Central memory CD4-positive, alpha-beta T cell (primary cell): ENCODE data around the gene FRMPD2.
"Not testable (repeated sequence)": the region's sequence is repeated elsewhere in the genome, so short reads cannot be mapped to it uniquely, and the experiment has no call there.

ENCODE experiments used
- DNase-seq: peaks from one replicate; pipeline ENCODE4 v3.0.0; 2022

Gene FRMPD2

GRCh38 chr10:48231178-48231577 lies 43.3 kb downstream of the FRMPD2 start:
- DNase-seq: no peak

DNA sequence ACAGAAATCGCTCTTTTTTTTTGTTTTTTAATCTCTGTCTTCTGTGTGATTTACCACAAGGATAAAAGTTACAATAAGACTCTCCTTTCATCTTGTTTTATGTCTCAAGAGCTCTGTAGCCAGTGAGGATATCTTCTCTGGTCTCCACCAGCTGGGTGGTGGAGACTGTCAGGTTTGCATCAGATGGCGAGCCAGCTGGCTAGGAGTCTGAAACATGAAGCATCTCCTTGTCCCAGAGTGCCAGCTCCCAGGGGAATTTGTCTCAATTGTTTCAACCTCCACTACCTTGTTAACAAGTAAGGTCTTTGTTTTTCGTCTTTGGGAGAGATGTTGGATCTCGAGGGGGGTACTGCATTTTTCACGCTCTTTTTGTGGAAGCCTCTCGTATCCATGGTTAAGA lies 47.3 kb downstream of the FRMPD2 start:
- DNase-seq: no peak

DNA sequence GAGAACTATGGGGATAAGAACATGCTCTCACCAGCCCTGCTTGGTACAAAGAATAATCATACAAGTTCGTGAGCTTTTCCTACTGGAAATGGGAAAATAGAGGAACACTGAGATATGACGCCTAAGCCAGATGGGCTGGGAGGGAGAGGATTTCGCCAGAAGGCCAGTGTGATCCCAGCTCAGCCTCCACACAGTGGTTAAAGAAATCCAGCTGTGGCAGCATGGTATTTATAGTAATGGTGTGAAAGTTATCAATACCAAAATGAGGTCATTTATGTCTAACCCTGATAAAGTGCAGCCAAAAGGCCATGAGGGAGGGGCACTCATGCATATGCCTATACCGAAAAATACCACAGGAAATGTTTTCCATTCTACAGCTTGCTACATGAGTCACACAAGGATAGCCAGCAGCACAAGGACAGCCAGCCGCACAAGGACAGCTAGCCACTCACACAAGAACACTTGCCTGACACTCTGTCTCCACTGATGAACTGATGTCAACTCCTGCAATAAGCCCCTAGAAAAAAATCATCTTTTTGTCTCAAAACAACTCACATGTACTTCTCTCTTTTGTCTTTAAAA lies 49.4 kb downstream of the FRMPD2 start:
- DNase-seq: no peak

DNA sequence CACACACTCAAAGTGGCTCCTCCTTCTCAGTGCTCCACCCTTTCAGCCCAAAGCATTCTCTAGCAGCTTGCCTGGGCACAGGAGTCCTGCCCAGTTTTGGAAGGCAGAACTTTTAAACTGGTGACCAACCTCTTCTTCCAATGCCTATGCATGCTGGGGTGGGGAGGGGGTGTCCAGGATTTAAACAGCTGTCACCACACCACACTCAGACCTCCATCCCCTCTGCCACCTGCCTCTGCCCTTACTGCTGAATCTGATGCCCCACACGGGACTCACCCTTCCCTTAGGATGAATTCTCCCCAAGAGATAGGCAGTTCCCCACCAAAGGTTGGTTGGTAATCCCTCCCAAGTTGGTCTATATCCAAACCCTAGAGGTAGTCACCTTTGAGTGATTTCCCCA lies 50.2 kb downstream of the FRMPD2 start:
- DNase-seq: no peak

DNA sequence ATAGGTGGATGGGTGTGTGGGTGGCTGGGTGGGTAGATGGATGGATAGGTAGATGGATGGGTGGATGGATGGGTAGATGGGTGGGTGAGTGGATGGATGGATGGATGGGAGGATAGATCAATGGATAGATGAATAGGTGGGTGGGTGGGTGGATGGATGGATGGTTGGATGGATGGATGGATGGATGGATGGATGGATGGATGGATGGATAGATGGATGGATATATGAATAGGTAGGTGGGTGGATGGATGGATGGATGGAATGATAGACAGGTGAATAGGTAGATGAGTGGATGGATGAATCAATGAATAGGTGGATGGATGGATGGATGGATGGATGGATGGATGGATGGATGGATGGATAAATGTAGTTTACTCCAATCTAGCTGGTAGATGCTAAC lies 52.7 kb downstream of the FRMPD2 start:
- DNase-seq: no peak

GRCh38 chr10:48221031-48221430 lies 53.5 kb downstream of the FRMPD2 start:
- DNase-seq: not testable (repeated sequence)

DNA sequence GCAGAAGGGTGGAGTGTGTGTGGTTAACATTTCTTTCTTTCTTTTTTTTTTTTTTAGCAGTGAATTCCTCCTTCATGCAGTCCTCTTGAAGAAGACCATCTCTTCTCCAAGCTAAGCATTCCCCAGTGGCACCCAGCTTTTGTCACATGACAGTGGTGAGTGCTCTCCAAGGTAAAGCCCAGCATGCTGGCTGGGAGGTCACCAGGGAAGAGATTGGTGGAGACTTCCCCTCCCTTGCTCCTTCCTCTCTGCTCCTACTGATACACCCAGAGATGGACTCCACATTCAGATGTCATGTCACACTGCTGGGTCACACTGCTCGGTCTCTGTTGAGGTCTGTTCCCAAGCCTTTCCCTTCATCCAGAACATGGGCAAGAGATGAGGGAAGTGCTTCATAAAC lies 55.3 kb downstream of the FRMPD2 start:
- no peak for DNase-seq

DNA sequence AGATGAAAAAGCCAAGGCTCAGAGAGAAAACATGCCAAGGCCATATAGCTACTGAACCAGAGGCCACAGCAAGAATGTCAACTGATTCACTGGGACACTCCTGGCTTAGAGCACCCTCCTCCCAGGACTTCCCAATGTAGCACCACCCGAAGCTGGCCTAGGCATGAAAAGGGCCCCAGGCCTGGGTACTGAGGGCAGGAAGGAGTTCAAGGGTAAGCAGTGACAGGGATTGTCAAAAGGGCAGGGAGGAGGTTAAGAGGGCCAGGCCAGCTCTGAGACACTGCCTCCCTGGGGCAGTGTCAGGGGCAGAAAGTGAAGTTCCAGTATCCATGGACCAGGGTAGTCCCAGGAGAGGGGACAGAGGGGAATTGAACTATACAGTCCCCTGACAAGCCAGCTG lies 57.8 kb downstream of the FRMPD2 start:
- no peak for DNase-seq

DNA sequence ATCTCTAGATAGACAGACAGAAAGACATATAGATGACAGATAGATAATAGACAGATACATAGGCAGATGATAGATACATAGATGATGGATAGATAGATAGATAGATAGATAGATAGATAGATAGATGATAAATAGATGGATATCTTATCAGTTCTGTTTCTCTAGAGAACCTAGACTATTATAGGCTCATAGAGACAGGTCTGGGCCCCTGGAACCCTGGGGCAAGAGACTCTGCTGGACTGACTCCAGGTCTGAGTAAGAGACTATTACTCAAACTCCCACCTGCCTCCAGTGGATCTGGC lies 58.3 kb downstream of the FRMPD2 start:
- DNase-seq: no peak

GRCh38 chr10:48215486-48216203 lies 58.9 kb downstream of the FRMPD2 start:
- DNase-seq: no peak

DNA sequence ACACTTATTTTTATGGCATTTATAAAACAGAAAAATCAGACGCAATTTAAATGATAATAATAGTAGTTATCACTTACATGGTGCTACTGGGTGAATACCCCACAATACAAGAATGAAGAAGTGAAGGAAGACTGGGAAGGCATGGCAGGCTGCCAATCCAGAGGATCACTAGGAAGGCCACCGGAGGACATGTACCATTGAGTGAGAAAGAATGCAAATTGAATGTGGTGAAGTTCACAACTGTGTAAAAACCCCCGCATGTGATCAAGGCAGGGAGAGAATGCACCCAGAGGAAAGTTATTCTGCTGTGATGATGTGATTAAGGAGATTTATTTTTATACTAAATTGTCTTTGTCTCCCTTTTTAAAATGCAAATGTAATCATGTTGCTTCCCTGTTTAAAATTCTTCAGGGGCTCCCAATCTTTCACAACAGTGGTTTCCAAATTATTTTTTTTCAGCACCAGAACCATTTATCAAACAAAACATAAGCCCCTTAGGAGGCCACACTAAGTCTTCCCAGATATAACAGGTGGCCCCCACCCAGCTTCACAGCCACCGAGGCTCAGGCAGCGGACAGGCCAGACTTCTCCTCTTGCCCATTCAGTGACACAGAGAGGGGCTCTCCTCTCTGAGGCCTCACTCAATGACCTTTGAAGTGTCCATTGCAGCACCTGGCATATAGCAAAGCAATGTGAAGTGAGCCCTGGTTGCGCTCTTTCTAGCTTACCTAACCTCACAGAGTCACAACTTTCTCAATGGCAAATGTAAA lies 59.6 kb downstream of the FRMPD2 start:
- DNase-seq: no peak

DNA sequence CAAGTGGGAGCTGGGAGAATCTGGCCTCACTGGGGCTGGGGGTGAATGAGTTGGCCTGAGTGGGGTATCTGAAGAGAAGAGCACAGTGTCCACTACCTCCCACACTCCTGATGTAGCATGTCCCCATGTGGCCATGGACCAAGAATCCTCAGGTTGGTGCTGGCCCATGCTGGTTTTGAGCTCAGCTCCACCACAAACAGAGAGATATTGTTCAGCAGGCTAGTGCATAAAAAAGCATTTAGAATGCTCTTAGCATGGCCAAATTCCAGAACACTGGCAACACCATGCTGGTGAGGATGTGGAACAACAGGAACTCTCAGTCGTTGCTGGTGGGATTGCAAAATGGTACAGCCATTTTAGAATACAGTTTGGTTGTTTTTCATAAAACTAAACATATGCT lies 61.4 kb downstream of the FRMPD2 start:
- no peak for DNase-seq

DNA sequence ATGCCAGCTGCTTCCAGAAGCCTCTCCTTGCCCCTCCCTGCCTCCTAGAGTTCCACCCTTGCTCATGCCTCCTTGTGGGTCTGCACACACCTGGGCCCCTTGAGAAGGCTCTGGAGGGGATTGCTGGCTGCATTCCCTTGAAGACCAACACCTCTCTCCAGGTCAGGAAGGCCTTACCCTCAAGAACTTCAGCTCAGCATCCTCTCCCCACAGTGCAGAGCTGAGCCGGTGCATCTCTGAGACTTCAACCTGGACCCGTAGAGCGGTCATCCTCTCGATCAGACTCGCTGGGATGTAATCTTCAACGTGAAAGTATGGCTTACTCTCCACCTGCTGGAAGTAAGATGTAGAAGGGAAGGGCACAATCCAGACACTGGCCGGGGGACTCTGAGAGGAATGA lies 62.7 kb downstream of the FRMPD2 start:
- DNase-seq: no peak

- no peak for DNase-seq
Observed at GRCh38 chr10:48210966-48211365, 63.5 kb downstream of the FRMPD2 start.

GRCh38 chr10:48210391-48210790 lies 64.1 kb downstream of the FRMPD2 start:
- DNase-seq: no peak

GRCh38 chr10:48209241-48209640 lies 65.3 kb downstream of the FRMPD2 start:
- no peak for DNase-seq

- DNase-seq: no peak
Observed at GRCh38 chr10:48207853-48208252, 66.6 kb downstream of the FRMPD2 start.

GRCh38 chr10:48206482-48207250 lies 67.8 kb downstream of the FRMPD2 start:
- no peak for DNase-seq

GRCh38 chr10:48205918-48206317 lies 68.6 kb downstream of the FRMPD2 start:
- no peak for DNase-seq

DNA sequence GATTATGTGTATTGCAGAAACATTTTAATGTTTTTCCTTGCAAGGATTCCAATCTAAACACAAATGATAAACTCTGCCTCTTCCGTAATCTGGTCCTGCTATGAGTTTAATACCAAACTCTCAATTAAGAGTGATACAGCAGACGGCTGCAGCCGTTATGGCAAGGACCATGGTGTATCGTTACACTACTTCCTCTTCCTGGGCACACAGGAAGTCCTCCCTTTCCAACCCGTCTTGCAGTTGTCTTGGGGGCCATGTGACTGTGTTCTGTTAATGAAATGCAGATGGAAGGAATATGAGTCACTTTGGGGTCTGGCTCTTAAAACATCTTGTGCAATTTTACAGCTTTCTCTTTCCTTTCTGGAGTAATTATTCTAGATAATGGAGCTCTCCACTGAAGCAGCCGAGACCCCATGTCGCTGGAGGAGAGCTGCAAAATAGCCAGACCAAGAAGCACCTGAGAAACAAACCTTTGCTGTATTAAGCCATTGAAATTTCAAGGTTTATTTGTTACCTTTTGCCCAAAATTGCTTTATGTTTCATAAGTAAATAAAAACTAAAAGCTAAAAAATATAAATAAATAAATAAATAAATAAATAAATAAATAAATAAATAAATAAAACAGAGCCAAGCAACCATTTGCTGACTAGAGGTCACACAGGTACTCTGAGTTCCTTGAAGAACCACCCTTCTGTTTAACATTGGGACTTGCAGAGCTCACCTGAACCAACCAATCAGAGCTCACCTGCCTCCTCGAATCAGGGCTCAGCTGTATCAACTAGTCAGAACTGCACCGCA lies 74.7 kb downstream of the FRMPD2 start:
- no peak for DNase-seq

DNA sequence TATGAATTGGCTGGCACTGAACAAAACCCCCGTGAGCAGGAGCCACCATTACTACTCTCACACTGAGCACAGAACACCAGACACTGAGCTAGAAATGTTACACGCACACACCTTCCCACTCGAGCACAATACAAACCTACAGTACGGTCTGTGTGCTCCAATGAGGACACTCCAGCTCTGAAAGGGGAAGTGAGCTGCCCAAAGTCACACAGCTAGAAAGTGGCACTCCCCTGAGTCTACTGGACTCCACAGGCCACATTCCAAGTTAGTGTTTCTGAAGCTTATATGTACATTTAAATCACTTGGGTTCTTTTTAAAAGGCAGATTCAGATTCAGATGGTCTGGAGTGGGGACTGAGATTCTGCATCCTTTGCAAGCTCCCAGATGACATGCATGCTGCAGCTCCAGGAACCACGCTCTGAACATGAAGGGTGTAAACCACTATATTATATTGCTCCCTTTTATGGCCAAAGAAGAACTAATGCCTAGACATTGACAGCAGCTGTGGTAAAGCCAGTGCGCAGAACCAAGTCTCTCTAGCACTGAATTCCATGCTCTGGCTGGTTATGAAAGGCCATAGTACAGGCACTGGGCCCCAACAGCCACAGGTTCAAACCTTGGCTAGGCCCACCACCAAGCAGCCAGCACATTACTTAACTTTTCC lies 77.1 kb downstream of the FRMPD2 start:
- DNase-seq: no peak

DNA sequence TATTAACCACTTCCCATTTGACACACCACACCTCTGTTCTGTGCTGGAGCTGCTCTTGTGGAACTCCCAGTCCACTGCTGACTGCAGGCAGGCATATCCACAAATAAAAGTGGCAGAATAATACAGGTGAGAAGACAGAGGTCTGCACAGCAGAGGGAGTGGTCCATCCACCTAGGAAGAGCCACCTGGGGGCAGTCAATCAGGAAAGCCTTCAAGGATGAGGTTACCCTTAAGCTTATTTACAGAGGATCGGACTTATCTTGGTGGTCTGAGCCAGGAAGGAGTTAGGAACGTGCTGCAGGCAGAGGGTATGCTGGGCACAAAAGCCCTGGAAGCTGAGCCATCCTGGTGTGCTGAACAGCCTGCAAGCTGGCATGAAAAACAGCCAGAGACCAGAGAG lies 78.7 kb downstream of the FRMPD2 start:
- no peak for DNase-seq
